GM12875 (cell line): ENCODE measurements around the gene AGXT.

Experiments used
- H3K4me3 ChIP-seq: one replicate; pipeline ENCODE4 v1.5.1; 2011; ENCODE audit warnings: low read depth, low read length, control low read depth
- CTCF ChIP-seq: IDR thresholded peaks from 2 replicates; pipeline ENCODE4 v1.5.1; 2011; ENCODE audit warnings: low read depth, mild to moderate bottlenecking, control low read depth, inconsistent platforms, low read length, moderate library complexity, borderline replicate concordance; ENCODE audit not compliant: insufficient read depth

The AGXT gene

GRCh38 chr2:240909216-240909974 is 40.8 kb downstream of the AGXT start:
- H3K4me3 ChIP-seq, result no peak overlapping the region
- no peak for TF ChIP-seq CTCF

GRCh38 chr2:240911641-240912265 is 43.1 kb downstream of the AGXT start:
- TF ChIP-seq CTCF, result no peak
- H3K4me3 ChIP-seq, result no peak overlapping the region

- H3K4me3 ChIP-seq, result no peak overlapping the region
- no peak for TF ChIP-seq CTCF
Observed at GRCh38 chr2:240912878-240913809, 44.5 kb downstream of the AGXT start.

GRCh38 chr2:240913810-240914644 is 45.4 kb downstream of the AGXT start:
- TF ChIP-seq CTCF, result peak; percentile 98

GRCh38 chr2:240914645-240915525 is 46.3 kb downstream of the AGXT start:
- no peak for TF ChIP-seq CTCF
- no peak overlapping the region for H3K4me3 ChIP-seq

More at GRCh38 chr2:240913810-240914644, 45.4 kb downstream of the AGXT start:
- no peak overlapping the region for H3K4me3 ChIP-seq
